Fibroblast of pulmonary artery (primary cell): ENCODE data around the gene CAPS.
A peak's percentile ranks its signal among the peaks of the same experiment; 100 is the strongest.
"Not testable (repeated sequence)": the region's sequence is repeated elsewhere in the genome, so short reads cannot be mapped to it uniquely, and the experiment has no call there.

Experiments used
- DNase-seq: peaks from one replicate; pipeline ENCODE4 v3.0.0-alpha.2; 2010; ENCODE audit warnings: low read depth
- H3K4me3 ChIP-seq: replicated peaks from 2 replicates; pipeline ENCODE4 v1.5.1; 2011; ENCODE audit warnings: low read depth, mild to moderate bottlenecking, control low read depth, low read length, moderate library complexity
- TF ChIP-seq, protein P1 (sequence below): IDR thresholded peaks from 2 replicates; pipeline ENCODE4 v1.5.1; 2011; ENCODE audit warnings: mild to moderate bottlenecking, control low read depth, low read length, inconsistent platforms; ENCODE audit errors: missing control alignments

CAPS gene

DNA sequence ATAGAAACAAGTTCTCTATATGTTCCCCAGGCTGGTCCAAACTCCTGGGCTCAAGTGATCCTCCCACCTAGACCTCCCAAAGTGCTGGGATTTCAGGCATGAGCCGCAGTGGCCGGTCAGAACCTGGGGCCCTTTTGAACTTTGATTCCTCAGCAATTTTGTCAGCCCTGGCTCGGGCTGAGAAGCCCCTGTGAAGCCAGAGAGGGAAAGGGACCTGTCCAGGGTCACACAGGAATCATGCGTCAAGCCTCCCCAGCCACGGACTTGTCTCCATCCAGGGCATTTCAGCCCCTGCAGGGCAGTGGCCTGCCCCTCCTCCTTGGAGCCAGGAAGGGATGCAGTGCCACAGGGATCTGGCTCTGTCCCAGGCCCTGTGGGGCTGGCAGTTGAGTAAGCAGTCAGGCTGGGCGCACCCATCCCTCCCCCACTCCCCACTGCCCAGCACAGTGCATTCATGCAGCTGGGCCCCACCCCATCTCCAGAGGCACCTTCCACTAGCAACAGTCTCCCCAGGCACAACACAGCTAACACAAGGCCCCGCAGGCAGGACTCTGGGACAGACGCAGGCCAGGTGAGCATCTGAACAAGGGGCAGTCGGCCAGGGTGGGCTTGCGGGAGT, at the start of gene CAPS:
Gene CAPS (plus strand): TSS at position 516 of the 619 bp plus-strand sequence. CDS start 153 bp downstream, outside the sequence.
- TF ChIP-seq, protein P1, sequence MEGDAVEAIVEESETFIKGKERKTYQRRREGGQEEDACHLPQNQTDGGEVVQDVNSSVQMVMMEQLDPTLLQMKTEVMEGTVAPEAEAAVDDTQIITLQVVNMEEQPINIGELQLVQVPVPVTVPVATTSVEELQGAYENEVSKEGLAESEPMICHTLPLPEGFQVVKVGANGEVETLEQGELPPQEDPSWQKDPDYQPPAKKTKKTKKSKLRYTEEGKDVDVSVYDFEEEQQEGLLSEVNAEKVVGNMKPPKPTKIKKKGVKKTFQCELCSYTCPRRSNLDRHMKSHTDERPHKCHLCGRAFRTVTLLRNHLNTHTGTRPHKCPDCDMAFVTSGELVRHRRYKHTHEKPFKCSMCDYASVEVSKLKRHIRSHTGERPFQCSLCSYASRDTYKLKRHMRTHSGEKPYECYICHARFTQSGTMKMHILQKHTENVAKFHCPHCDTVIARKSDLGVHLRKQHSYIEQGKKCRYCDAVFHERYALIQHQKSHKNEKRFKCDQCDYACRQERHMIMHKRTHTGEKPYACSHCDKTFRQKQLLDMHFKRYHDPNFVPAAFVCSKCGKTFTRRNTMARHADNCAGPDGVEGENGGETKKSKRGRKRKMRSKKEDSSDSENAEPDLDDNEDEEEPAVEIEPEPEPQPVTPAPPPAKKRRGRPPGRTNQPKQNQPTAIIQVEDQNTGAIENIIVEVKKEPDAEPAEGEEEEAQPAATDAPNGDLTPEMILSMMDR: no peak
- DNase-seq: peak; percentile 46
- no peak within 1 kb of the TSS for H3K4me3 ChIP-seq

DNA sequence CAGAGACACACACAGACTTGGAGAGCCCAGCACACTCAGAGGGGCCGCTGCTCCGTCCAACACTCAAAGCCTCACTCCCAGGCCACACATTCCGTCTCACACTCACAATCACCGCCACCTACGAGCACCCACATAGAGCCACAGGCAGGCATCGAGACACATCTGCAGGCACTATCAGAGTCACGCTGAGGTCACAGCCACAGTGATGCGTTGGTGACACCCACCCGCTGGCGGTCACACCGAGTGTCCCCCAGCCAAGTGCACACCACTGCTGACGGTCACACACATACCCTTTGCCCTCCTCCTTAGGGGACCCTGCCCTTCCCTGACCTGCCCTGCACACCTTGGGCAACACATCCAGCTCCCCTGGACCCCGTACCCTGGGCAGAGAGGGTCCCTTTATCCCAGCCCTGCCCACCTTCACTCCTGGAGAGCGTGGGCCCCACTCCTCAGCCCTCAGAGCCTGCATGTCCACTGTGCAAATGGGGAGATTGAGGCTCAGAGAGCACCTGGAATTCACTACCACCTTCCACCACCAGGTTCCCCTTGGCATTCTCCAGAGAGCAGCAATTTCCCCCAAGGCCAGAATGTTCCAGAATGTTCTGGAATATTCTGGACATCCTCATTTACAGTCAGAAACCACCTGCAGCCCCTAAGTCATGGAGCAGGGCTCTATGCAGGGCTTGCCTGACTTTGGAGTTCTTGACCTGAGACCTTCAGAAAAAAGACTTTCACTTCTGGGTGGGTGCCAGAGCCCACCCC, 49.1 kb upstream of the CAPS start:
- no peak overlapping the region for H3K4me3 ChIP-seq
- DNase-seq: no peak
- TF ChIP-seq, protein P1: peak; percentile 14

GRCh38 chr19:5865772-5866171, 48.3 kb upstream of the CAPS start:
- no peak overlapping the region for H3K4me3 ChIP-seq
- no peak for DNase-seq
- TF ChIP-seq, protein P1: no peak

DNA sequence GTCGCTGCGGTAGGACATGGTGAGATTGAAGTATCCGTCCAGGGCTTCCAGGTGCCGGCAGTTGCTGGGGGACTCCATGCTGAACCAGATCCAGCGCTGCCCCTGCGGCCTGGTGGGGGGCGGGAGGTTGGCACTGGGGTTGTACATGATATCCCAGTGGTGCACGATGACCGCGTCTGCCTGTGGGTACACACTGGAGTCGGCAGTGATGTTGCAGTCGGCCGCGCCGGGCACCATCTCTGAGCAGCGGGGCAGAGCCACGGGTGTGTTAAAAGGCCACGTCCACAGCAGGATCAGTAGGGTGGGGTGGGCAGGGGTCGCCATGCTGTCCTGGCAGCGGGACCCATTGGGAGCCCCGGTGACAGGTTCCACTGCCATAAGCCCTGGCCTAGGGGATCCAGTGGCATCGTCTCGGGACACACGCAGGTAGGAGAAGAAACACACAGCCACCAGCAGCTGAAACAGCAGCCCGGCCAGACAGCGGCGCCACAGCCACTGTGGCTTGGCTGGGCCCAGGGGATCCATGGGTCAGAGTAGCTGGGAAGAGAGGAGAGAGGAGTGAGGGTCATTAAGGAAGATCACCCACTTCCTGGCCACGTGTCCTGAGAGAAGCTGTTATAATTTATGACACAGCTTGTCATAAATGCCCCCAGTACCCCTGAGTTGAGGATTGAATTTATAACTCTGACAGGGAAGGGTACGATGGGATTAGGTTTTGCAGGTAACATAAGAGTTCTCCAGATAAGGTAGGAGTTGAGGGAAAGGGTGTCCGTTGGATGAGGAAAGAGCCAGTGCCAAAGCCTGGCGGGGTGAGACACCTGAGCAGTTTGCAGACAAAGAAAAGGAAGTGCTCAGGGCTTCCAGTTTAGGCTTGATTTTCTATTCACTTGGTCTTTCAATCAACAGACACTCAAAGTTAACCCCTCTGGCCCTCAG, 46.6 kb upstream of the CAPS start:
- TF ChIP-seq, protein P1: no peak
- H3K4me3 ChIP-seq: no peak overlapping the region
- DNase-seq: no peak

DNA sequence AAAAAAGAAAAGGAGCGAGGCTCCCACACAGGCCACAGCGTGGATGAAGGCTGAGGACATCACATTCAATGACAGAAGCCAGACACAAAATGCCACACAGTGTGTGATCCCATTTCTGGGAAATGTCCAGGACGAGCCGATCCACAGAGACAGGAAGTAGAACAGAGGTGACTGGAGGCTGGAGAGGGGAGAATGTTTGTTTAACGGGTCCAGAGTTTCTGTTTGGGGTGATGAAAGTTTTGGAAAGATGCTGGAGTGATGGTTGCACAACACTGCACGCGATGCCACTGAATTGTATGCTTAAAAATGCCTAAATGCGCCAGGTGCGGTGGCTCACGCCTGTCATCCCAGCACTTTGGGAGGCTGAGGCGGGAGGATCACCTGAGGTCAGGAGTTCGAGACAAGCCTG, 43.1 kb upstream of the CAPS start:
- no peak for DNase-seq
- H3K4me3 ChIP-seq: no peak overlapping the region
- TF ChIP-seq, protein P1: no peak

- no peak for DNase-seq
- no peak overlapping the region for H3K4me3 ChIP-seq
- TF ChIP-seq, protein P1: no peak
Observed at GRCh38 chr19:5873617-5874199, 40.3 kb upstream of the CAPS start.

- DNase-seq: peak; percentile 40
- H3K4me3 ChIP-seq: not testable (repeated sequence)
Observed at GRCh38 chr19:5874496-5874895, 39.6 kb upstream of the CAPS start.
